ENCODE results near the gene GPR176.
A peak's percentile ranks its signal among the peaks of the same experiment; 100 is the strongest.

Gene GPR176

DNA sequence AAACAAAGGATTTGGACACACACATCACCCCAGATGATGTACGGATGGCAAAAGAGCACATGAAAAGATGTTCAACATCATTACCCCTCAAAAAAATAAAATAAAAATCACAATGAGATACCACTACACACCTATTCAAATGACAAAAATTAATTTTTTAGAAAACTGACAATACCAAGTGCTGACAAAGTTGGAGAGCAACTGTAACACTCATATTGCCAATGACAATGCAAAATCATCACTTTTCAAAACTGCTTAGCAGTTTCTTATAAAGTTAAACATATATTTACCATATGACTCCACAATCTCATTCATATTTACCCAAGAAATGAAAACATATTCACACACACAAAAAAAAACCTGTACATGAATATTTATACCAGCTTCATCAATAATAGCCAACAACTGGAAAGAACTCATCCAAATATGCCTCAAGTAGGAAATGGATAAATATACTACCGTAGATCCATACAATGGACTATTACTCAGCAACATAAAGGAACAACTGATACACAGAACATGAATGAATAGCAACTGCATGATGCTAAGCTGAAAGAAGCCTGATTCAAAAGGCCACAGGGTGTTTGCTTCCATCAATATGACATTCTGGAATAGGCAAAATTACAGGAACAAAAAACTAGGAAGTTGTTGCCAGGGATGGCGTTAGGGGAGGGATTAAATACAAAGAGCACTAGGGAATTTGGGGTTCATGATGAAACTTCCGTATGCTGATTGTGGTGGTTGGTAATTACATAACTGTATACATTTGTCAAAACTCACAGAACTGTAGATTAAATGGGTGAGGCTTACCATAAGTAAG, 138.7 kb downstream of the GPR176 start:
- DNase-seq, result no peak

DNA sequence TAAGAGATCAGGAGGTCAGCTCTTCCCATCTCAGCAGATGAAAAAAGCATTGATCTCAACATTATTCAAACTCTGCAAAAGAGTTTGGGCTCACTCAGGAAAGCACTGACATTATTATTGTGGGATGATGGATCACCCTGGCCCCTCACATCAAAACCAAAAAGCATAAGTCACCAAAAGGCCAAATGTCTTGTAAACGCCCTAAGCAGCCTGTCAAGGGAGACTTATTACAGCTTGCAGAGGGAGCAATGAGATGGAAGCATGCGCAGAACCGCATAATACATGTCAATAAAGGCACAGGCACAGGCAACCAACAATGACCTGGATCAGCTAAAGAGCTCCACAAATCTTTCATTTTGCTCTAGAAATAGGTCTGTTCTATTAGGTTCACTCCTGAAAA, 142.0 kb downstream of the GPR176 start:
- DNase-seq, result no peak

DNA sequence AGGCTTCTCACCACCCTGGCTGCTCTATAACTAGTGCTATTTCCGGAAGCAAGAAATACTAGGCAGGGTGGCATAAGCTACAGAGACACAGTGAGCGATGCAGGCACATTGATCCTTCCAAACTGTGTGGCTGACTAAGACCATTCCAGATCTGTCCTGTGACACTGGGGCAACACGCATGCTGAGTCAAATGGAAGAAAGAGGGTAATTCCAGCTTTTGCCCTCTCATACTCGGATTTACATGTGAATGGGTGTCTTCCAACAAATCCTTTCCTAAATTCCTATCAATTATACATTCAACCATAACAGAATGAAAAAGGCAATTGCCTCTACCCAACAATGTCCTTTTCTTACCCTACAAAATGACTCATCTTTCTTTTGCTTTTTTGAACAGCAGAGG, 142.6 kb downstream of the GPR176 start:
- no peak for DNase-seq

DNA sequence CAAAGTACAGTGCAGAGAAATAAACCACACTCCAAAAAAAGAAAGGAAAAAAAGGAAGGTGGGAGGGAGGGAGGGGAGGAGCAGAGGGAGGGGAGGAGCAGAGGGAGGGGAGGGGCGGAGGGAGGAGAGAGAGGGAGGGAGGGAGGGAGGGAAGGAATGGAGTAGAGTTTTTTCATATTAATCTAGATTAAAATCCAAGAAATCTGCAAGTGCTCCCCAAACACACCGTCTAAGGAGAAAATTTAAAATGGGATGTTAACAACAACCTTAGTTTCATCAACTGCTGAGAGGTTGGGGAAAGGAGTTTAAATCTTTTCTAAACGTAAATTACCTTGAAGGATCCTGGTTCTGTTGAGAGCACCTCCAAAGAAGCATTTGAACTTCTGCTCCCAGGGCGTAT, 144.0 kb downstream of the GPR176 start:
- DNase-seq, result no peak

DNA sequence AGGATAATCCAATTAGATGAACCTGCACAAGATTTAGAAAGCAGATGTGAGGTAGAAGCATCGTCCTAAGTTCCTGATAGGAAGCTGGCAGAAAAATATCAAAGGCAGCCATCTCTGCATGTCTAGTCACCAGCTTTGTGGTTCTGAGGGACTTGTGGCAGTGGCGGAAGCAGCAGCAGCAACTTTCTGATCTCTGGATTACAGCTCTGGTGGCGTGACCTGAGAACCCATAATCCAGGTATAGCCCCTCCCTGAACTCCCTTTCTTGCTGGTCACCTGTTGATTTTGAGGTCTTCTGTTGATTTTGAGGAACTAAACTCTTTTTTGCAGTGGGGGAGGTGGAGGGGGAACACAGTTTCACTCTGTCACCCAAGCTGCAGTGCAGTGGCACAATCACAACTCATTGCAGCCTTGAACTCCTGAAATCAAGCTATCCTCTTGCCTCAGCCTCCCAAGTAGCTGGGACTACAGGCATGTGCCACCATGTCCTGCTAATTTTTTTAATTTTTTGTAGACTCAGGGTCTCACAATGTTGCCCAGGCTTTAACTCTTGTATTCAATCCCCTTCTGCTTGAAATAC, 145.3 kb downstream of the GPR176 start:
- DNase-seq, result peak; percentile 29

DNA sequence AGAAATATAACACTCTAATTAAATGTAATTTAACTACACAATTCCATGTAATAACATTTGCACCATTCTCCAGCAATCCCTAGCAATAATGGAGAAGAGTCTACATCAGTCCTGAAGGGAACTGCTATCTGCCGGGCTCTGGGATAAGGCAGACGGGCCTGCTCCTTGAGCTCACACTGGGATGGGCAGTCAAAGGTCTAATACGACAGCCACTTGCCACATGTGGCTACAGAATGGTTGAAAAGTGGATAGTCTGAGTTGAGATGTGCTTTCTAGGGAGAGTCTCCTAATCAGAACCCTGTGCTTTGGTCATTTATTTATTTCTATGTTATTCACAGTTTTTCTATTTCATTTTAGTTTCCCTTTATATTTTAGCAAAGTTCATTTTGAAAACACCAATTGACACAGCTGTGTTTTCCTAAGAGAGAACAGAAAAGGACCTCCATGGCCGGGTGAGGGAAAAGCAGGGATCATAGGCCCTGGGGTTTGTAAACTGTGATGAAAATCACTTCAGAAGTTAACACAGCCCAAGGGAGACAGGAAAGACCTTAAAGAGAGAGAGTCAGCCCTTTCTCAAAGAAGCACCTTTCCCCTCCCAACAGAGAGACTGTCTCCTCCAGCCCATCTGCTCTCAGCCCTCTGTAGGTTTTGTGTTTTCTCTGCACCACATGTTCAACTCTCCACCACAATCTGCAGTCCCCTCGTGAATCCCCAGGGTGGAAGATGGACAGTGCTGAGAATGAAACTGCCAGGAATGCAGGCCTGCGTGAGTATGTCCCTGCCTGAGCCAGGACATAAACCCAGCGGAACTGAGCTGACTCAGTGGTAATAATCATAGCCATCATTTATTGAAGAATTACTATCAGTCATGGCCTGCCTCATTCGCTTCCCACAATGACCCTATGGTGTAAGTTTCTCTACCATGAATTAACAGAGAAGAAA, 149.0 kb downstream of the GPR176 start:
- DNase-seq, result no peak

DNA sequence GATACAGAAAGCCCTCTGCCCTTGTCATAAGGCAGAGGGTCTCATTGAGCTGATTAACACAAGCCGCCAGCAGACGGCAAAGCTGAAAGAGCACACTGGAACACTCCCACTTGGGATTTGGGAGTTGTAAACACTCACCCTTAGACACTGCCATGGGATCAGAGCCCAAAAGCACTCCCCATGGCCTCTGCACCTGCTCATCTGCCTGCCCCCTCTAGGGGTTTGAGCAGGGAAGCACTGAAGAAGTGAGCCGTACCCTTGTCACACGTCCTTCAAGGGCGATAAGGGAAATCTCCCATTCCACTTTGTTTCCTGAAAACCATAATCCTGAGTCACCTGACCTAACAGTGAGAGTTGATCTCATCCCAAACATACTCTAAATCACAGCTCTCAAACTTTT, 152.1 kb downstream of the GPR176 start:
- DNase-seq, result no peak

DNA sequence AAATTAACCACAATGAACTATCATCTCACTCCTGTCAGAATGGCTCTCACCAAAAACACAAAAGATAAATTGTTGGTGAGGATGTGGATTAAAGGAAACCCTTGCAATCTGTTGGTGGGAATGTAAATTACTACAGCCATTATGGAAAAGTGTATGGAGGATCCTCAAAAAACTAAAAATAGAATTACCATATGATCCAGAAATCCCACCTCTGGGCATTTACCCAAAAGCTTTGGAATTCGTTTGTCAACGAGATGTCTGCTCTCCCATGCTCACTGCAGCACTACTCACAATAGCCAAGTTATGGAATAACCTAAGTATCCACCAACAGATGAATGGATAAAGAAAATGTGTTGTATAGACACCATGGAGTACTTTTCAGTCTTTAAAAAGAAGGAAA, 159.1 kb downstream of the GPR176 start:
- DNase-seq, result no peak

DNA sequence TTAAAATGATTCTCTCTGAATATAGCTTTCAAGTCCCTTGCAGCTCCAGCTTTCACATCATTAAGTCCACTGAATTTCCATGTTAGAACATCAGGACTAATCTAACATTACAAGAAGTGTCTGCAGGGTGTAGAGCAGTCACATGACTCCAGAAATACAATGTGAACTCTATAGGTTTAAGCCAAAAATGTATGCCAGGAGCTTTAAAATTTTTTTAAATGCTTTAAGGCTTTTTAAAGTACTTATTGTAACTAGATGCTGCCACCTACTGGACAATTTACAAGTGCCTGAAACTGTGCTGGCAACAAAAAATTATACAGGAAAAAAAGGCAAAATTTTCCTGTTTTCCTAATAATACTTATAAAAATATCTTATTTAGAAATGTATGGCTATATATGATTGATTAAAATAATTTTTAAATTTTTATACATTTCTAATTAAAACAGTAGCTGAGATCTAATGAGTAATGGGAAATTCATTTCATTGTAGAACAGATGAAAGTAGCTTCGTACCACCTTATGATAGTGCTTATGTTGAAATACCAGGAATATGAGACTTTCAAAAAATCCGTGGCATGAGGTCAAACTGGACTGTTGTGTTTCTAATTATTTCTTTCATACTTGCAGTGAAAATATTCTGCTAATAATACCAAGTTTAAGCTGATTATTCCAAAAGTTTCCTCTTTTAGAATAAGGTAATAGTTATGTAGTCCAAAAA, 163.1 kb downstream of the GPR176 start:
- DNase-seq, result peak; percentile 6

DNA sequence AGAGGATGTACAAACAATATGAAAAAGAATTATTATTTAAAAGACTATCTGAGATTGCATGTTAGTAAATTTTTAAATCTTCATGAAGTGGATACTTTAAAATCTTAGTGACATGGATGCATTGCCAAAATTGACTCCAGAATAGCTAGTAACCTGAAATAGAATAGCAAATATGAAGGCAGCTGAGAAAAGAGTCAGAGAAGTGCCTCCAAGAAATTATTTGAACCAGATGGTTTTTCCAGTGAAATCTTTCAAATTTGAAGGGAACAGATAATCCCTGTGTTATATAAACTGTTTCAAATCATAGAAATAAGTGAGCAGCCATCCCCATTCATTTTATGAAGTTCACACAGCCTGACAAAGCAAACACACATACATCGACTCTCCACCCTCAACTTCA, 167.1 kb downstream of the GPR176 start:
- DNase-seq, result no peak

DNA sequence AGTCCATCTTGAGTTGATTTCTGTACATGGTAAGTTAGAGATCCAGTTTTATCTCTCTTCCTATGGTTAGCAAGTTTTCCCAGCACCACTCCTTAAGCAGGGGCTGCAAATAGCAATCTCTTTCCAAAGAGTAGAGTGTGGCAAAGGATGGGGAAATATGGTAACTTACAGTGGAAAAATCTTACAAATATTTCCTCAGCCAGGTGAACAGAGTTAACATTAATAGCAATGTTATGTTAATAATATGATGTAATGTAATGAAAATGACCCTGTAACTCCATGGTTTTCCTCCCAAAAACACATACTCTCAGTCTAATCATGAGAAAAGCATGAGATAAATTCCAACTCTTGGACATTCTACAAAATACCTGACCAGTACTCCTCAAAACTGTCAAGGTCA, 167.8 kb downstream of the GPR176 start:
- no peak for DNase-seq

All from stimulated activated CD4-positive, alpha-beta T cell treated with anti-CD3 and anti-CD28 coated beads, Interleukin-15, amount 100 ng/mL, for 24 hours (primary cell).